ELF-1 (cell line): ENCODE results near the gene CCDC141.
"Not testable (repeated sequence)": the region's sequence is repeated elsewhere in the genome, so short reads cannot be mapped to it uniquely, and the experiment has no call there.

Experiments
- DNase-seq: peaks from one replicate; pipeline ENCODE4 v3.0.0-alpha.2; 2016; ENCODE audit warnings: low read depth, low spot score

The CCDC141 gene, protein sequence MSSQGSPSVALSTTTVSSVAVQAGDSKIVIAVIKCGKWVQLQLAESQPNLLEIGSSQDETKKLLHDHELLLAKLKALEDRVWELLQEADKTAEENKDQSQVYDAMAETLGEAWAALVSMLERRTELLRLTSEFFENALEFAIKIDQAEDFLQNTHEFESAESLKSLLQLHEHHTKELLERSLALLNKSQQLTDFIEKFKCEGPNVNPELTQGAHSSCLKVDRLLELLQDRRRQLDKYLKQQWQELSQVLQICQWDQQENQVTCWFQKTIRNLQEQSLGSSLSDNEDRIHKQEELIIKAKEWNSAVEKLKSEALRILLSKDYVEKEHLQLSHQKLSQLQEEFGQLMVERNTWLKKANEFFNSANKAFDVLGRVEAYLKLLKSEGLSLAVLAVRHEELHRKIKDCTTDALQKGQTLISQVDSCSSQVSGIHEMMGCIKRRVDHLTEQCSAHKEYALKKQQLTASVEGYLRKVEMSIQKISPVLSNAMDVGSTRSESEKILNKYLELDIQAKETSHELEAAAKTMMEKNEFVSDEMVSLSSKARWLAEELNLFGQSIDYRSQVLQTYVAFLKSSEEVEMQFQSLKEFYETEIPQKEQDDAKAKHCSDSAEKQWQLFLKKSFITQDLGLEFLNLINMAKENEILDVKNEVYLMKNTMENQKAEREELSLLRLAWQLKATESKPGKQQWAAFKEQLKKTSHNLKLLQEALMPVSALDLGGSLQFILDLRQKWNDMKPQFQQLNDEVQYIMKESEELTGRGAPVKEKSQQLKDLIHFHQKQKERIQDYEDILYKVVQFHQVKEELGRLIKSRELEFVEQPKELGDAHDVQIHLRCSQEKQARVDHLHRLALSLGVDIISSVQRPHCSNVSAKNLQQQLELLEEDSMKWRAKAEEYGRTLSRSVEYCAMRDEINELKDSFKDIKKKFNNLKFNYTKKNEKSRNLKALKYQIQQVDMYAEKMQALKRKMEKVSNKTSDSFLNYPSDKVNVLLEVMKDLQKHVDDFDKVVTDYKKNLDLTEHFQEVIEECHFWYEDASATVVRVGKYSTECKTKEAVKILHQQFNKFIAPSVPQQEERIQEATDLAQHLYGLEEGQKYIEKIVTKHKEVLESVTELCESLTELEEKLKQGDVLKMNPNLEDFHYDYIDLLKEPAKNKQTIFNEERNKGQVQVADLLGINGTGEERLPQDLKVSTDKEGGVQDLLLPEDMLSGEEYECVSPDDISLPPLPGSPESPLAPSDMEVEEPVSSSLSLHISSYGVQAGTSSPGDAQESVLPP (N-terminal part only)

DNA sequence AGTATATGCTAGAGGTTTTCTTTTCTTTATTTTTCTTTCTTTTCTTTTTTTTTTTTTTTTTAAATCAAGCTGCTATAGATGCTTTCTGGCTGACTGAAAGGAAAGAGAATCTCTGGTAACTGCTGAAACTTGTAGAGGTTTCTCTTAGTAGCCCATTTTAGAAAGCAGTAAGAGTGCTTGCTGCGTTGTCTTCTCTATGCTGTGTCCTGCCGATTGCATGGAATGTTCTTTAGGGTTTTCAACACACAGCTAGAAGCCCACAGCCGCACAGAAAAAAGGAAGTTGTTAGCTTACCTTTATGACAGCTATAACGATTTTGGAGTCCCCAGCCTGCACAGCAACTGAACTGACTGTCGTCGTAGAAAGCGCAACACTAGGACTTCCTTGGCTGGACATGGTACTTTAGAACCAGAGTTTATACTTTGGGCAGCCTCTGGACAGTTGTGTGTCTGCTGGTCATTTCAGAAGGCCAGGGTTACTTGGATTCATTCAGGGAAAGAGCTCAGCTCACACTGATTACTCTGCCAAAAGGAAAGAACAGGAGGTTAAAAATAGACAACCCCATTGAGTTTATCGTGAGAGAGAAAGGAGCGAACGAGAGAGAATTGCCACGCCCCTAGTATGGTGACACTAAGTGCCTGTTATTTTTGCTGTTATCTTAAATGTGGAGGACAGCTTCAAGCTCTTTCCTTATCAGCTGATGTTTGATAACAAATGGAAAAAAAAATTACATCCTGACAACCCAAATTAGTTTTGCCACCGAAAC is at the start of gene CCDC141:
CCDC141 (minus strand) TSS at position 592 of the 766 bp plus-strand sequence; CDS start at position 396, 196 bp downstream.
- no peak for DNase-seq

DNA sequence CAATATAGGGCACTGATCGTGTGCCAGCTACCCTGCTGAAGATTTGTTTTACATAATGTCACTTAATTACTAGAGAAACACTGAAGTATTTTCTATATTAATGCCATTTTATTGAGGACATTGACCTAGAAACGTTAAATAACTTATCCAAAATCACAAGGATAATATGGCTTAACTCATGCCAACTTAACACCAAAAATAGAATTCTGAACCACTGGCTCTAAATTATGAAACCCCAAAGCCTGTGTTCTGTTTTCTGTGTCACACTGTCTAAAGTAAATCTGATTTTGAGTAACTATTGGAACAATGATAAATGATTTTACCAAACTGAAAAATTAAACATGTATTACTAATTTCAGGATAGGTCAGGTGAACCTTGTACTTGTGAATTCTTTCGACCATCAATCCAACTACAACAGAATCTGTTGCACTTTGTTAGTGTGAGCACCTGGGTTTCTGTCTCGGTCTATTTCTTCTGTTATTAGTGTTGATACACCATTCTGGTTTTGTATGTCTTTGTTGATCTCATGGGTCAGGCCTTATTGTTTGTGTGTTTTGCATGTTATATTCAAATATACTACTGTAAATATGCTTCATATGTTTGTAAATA is 48.2 kb upstream of the CCDC141 start:
- DNase-seq = no peak

DNA sequence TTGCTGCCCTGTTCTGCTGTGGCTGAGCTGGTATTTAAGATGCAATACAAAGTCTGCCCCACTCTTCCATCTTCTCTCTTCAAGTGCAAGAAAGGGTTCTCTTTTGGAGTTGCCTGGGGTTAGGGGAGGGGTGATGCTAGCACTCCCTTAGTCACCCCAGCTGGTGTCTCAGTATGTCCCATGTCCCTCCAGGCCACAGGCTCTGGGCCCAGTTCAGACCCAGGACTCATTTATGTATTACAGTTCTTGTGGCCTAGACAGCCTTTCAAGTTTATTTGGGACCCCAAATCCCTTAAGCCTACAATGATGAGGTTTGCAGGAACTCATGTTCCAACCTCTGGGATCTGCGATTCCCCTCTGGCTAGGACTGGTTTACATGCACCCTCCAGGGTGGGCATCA is 47.2 kb upstream of the CCDC141 start:
- no peak for DNase-seq

DNA sequence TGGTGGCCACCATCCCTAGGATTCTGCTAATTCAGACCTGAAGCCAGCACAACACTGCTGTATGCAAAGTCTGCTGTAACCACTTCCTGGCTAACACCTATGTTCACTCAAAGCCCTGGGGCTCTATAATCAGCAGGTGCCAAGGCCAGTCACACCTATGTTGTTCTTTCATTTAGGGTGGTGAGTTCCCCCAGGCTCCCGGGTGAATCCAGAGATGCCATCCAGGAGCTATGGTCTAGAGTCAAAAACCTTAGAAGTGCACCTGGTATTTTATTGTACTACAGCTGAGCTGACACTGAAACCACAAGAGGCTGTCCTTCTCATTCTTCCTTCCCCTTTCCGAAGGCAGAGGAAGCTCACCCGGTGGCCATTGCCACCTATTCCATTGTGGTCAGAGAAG is 46.2 kb upstream of the CCDC141 start:
- DNase-seq = no peak

DNA sequence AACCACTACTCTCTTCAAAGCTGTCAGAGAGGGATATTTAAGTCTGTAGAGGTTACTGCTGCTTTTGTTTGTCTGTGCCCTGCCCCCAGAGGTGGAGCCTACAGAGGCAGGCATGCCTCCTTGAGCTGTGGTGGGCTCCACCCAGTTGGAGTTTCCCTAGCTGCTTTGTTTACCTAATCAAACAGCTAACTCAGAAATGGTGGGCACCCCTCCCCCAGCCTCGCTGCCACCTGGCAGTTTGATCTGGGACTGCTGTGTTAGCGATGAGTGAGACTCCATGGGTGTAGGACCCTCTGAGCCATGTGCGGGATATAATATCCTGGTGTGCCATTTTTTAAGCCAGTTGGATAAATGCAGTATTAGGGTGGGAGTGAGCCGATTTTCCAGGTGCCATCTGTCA is 43.0 kb upstream of the CCDC141 start:
- DNase-seq = not testable (repeated sequence)

DNA sequence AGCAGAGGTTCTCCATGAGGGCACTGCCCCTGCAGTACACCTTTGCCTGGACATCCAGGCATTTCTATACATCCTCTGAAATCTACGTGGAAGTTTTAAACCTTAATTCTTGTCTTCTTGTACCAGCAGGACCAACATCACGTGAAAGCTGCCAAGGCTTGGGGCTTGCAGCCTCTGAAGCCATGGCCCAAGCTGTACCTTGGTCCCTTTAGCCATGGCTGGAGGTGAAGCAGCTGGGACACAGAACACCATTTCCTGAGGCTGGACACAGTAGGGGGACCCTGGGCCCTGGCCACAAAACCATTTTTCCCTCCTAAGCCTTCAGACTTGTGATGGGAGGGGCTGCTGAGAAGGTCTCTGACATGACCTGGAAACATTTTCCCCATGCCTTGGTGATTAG is 32.8 kb upstream of the CCDC141 start:
- no peak for DNase-seq

DNA sequence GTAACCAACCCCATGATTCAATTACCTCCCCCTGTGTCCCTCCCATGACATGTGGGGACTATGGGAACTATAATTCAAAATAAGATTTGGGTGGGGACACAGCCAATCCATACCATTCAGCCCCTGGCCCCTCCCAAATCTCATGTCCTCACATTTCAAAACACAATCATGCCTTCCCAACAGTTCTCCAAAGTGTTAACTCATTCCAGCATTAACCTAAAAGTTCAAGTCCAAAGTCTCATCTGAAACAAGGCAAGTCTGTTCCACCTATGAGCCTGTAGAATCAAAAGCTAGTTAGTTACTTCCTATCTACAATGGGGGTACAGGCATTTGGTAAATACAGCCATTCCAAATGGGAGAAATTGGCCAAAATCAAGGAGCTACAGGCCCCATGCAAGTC is 32.0 kb upstream of the CCDC141 start:
- no peak for DNase-seq

DNA sequence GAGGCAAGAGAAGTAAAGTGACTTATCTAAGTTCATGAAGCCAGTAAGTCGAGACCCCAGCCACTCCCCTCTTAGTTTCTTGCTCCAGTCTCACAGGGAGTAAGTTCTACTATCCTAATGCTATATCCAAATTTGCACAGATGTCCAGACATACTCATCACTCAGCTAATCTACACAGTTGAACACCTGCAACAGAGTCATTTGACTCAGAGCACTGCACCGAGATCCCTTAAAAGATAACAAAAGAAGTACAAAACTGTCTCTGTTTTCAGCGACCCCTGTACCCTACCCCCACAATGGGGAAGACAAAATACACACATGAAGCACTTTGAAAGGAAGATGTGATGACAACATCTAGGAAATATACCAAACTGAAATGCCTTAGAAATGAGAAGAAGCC is 22.6 kb upstream of the CCDC141 start:
- DNase-seq = no peak

DNA sequence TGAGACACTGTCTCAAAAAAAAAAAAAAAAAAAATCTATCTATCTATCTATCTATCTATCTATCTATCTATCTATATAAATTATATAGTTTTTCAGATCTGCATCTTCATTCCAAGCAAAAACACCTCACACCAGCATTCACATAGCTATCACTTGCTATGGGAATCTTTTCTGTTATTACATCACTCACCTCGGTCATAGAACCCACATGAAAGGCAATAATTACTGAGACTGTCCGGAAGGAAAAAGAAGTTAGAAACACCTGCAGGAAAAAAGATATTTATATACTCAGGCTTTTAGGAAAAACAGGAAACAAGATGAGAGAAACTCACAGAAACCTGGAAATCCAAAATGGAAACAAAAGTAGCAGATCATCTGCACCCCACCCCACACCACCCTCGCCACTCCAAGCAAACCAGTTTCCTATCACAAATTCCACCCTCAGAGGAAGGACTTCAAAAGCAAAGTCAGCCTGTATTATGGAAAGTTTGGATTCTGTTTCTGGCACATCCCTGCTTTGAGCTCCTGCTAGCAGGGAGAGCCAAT is 21.9 kb upstream of the CCDC141 start:
- DNase-seq = no peak

DNA sequence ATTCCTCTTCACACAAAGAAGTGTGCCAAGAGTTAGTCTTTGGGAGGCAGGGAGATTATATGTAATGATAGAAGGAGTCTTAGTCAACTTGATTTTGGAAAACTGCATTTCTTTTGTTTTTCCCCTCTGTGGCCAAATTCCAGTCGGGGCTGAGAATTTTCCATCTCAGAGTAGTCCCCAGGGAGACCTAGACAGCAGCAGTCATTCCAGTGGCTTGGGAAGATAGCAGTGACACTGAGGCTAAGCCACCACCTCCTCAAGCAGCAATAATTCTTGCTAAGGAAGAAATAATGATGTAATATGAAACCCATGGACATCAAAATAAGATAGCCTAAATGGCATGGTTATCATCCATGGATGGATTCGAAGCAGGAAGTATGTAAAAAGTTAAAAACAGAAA is 21.0 kb upstream of the CCDC141 start:
- no peak for DNase-seq

DNA sequence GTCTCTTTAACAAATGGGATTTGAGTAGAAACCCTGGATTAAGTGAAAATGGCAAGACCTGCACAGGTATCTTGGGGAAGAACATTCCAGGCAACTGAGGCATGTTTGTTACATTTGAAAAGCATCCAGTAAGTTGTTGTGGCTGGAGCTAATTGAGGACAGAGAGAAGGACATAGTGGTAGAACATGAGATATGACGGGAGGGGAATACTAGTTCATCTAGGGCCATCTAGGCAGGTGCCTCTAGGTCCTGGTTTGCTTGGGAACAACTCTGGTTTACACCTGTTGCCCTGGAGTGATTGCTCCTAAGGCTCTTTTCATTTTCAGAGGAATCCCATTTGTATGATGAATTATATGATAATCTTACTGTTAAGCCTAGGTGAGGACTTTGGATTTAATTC is 19.7 kb upstream of the CCDC141 start:
- DNase-seq = no peak

DNA sequence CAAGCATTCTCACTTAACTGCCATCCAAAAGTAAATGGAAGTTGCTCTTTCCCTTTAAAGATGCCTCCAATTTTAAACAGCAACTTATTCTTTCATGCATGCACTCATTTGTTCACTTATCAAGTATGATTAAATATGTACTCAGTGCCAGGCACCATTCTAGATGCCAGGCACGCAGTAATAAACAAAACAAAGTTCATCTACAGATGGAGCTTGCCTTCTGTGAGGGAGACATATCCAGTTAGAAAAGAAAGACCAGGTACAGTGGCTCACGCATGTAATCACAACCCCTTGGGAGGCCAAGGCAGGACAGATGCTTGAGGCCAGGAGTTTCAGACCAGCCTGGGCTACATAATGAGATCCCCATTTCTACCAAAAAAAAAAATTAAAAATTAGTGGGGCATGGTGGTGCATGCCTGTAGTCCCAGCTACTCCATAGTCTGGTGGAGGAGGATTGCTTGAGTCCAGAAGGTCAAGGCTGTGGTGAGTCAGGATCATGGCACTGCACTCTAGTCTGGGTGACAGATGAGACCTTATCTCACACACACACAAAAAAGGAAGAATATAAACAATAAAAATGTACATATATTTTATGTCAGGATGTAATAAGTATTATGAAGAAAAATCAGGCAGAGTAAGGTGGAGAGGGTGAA is 19.2 kb upstream of the CCDC141 start:
- DNase-seq = no peak

DNA sequence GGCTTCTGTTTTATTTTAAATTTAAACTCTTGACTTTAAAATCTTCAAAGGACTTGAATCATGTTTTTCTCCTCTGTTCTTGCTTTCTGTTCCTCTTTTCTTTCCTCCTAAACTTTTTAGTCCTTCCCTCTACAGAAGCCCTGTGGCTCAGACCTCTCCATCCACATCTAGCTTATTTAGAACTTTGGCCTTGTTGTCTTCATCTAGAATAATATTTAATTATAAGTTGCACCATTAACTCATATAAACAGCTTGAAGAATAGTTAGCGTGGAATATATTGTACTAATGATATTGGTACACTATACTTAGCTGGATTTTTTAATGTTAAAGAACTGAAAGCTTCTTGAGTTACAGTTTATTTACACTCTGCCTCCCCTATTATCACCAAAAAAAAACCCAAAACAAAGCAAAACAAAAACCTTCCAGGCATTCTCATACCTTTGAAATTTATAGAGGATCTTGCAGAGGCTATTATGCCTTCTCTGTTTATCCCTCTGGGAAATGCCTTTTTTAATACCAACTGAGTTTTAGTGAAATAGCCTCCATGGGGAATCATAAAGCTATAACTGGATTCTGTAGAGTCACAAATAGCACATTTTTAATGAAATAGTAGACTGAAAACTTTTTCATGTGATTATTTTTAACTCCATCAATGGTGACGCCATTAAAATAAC is 9.2 kb upstream of the CCDC141 start:
- no peak for DNase-seq

DNA sequence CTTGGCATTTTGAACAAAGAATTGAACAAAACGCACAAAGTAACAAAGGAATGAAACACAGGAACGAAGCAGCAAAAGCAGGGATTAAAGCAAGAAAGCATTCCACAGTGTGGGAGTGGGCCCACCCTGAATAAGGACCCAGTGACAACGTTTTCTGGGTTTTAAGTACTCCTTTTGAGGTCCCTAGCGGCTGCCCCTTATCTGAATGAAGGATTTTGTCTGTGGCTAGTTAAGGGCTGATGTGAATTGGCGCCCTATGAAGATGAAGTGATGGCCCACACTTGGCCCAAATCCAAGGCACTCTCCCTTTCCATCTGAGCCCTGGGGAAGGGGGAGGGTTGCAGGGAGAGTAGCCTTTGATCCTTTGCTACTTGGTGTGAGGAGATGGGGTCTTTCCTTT is 7.8 kb upstream of the CCDC141 start:
- no peak for DNase-seq

DNA sequence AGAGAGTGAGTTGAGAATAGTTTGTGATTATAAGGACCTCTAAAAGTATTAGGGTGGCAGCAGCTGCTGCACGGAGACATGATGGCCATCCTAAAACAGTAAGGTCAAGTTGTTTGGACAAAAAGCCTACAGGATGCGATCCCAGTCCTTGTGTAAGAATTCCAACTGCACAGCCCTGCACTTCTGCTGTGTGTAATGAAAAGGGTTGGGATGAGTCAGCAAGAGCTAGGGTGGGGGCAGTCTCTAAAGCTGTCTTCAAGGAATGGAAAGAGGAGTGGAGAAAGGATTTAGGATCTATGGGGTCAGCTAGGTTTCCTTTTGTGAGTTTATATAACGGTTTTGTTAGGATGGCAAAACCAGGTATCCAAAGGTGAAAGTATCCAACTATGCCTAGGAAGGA is 3.6 kb upstream of the CCDC141 start:
- DNase-seq = not testable (repeated sequence)

DNA sequence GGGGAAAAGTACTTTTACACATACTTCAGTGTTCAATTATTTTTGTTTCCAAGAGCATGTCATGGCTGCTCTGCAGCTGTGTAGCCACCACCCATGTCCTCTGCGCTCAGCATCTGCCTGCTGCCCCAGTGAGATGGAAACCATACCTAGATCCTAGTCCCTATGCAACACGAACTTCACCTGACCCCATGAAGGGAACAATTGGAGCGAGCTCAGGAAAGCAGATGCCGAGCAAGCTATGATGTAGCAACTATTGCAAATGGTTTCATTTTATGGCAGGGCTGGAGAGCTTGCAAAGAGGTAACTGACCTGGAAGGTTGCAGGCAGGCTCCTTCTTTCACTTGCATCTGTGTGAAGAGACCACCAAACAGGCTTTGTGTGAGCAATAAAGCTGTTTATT is 1.3 kb upstream of the CCDC141 start:
- DNase-seq = no peak

DNA sequence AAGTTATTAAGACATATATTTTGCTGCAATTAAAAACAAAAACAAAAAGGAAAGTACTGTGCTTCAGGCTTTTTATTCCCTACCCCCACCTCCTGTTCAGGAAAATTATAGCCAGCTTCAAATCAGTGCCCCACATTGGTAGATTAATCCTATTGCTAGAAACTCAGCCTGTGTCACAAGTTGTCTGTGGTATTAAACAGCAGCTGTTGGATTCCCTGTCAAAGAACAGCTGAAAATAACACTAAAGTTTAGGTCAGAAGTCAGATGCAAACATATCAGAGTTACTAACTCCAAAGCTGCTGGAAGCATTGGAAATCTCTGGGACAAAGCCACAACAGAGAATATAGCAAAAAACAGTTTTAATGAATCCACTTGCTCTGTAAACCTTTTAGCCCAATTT is 818 bp upstream of the CCDC141 start:
- no peak for DNase-seq

DNA sequence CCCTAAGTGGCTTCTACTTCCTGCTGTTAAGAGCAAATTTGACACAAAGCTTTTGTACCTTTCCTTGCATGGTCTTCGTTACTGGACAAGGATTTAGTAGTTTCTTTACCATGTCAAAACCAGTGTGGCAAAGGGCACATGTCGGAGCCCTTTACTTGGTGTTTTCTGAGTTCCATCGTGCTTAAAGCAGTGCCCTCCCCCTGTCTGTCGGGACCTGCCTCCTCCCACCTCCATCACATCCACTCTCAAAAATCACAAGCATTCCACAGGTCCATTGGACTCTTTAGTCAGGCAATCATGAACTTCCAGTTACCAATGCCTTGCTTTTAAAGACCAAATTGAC is 763 bp downstream of the CCDC141 start:
- no peak for DNase-seq

DNA sequence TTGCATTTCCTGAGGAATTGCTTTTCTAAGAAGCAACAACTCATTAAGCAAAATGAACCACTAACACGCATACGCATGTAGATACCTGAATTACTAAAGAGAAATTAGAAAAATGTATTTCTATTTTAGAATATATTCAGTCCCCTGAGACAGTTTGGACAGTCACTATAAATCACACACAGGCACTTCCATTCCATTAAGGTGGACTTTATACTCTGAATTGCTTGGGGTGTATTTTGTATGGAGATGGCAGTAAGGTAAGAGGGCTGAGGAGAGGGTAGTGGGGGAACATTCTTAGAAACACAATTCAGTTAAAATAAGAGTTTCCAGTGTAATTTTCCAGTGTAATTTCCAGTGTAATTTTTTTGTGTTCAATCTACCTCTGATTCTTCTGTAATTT is 1.8 kb downstream of the CCDC141 start:
- DNase-seq = no peak

DNA sequence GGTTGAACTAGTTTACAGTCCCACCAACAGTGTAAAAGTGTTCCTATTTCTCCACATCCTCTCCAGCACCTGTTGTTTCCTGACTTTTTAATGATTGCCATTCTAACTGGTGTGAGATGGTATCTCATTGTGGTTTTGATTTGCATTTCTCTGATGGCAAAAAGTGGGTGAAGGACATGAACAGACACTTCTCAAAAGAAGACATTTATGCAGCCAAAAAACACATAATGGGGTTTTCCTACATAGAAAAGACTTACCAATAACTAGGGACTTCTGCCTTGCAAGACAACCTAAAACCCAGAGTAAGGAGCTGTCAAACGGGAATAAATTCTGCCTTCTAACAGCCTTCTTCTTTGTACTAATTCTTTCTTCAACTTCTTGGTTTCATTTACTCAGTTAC is 4.3 kb downstream of the CCDC141 start:
- not testable (repeated sequence) for DNase-seq
